ENCODE measurements around the gene ADCY9.

ADCY9 gene

DNA sequence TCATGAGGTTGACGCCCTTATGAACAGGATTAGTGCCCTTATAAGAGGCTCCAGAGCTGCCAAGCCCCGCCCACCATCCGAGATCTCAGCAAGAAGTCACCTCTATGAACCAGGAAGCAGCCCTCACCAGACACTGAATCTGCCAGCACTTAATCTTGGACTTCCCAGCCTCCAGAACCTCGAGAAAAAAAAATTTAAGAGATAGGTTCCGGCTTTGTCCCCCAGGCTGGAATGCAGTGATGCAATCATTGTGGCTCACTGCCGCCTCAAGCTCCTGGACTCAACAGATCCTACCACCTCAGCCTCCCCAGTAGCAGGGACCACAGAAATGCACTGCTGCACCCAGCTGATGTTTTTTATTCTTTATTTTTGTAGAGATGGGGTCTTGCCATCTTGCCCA, 22.5 kb upstream of the ADCY9 start:
- no peak for DNase-seq (ENCODE audit: extremely low spot score)
- POLR2A ChIA-PET = no interaction called here
- TF ChIP-seq, protein P1, sequence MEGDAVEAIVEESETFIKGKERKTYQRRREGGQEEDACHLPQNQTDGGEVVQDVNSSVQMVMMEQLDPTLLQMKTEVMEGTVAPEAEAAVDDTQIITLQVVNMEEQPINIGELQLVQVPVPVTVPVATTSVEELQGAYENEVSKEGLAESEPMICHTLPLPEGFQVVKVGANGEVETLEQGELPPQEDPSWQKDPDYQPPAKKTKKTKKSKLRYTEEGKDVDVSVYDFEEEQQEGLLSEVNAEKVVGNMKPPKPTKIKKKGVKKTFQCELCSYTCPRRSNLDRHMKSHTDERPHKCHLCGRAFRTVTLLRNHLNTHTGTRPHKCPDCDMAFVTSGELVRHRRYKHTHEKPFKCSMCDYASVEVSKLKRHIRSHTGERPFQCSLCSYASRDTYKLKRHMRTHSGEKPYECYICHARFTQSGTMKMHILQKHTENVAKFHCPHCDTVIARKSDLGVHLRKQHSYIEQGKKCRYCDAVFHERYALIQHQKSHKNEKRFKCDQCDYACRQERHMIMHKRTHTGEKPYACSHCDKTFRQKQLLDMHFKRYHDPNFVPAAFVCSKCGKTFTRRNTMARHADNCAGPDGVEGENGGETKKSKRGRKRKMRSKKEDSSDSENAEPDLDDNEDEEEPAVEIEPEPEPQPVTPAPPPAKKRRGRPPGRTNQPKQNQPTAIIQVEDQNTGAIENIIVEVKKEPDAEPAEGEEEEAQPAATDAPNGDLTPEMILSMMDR (IDR thresholded peaks at IDR 0.05; ENCODE audit: control extremely low read depth, extremely low read depth, low read depth, missing control alignments) = no peak
- CTCF ChIA-PET = no interaction called here

DNA sequence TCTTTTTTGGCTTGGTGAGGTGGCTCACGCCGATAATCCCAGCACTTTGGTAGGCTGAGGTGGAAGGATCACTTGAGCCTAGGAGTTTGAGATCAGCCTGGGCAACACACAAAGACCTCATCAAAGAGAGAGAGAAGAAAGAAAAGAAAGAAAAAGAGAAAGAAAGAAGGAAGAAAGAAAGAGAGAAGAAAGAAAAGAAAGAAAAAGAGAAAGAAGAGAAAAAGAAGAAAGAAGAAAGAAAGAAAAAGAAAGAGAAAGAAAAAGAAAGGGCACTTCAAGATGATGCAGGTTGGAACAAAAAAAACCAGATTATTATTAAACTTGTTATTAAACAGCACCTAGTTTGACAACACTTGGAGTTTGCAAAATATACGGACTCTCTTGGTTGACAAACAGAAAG, 21.2 kb upstream of the ADCY9 start:
- CTCF ChIA-PET = no interaction called here
- TF ChIP-seq, protein P1 (IDR thresholded peaks at IDR 0.05; ENCODE audit: control extremely low read depth, extremely low read depth, low read depth, missing control alignments) = no peak
- no peak for DNase-seq (ENCODE audit: extremely low spot score)
- POLR2A ChIA-PET = no interaction called here

DNA sequence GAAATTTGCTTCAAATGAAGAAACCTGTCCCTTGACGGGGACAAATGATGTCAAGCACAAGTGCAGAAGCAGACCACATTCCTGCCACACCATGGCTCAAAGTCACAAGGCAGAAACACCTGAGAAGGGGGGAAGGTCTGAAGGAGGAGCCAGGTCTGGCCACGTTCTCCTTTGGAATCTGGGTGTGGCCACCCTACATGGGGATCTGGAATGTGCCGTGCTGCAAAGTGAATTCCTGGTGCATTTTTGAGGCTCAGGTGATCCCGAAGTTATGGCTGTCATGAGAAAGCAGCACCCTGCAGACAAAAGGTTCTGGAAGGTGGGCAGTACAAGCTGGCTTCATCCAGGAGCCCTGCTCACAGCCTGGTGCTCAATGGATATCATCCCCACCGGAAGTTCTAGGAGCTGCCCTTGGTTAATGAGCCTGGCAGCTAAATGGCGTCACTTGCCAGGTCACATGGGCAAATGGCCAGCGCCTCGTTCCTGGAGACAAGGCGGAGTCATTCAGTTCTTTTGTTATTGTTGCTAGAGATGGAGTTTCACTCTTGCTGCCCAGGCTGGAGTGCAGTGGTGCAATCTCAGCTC, 20.1 kb upstream of the ADCY9 start:
- ChIA-PET CTCF (interaction anchor here (1.7 kb wide), 1 partner anchor 15 kb away, joined by 4 read pairs; no protein-coding TSS in a partner anchor), POLR2A (no interaction called here)
- no peak for DNase-seq (ENCODE audit: extremely low spot score)
- TF ChIP-seq, protein P1 (IDR thresholded peaks at IDR 0.05; ENCODE audit: control extremely low read depth, extremely low read depth, low read depth, missing control alignments) = no peak

DNA sequence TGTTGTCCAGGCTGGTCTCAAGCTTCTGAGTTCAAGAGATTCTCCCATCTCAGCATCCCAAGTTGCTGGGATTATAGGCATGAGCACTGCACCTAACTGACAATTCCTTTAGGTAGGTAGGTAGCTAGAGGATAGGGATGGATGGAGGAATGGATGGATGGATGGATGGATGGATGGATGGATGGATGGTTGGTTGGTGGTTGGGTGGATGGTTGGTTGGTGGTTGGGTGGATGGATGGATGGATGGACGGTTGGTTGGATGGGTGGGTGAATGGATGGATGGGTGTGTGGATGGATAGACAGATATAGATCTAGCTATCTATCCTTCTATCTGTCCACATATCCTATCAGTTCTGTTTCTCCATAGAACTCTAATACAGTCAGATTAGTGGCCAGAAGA, 19.3 kb upstream of the ADCY9 start:
- ChIA-PET CTCF (interaction anchor here (1.7 kb wide), 1 partner anchor 14 kb away, joined by 4 read pairs; no protein-coding TSS in a partner anchor), POLR2A (no interaction called here)
- TF ChIP-seq, protein P1 (IDR thresholded peaks at IDR 0.05; ENCODE audit: control extremely low read depth, extremely low read depth, low read depth, missing control alignments) = no peak
- no peak for DNase-seq (ENCODE audit: extremely low spot score)

DNA sequence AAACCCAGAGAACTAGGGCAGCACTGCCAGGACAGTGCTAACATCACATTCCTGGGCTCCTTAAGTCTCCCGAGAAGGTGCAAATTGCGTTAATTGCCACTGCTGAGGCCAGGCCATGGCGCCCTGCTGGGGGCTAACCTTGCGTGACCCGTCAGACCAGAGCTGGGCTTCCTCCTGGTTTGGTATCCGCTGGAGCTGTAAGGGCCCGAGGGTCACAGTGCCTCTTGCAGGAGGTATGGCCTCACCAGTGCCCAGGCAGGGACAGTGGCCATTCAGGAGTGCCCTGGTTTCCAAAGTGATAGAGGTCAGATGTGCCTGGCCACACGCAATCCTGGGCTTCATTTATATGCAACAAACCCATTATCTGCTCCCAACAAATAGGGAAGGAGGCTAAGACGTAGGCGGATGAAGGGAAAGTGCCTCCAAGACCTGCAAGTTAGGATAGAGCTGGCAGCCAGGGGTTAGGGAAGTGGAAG, 17.7 kb upstream of the ADCY9 start:
- no peak for DNase-seq (ENCODE audit: extremely low spot score)
- TF ChIP-seq, protein P1 (IDR thresholded peaks at IDR 0.05; ENCODE audit: control extremely low read depth, extremely low read depth, low read depth, missing control alignments) = no peak
- POLR2A ChIA-PET = no interaction called here
- CTCF ChIA-PET = interaction anchor here (2.3 kb wide), 1 partner anchor 120 kb away, joined by 4 read pairs; no protein-coding TSS in a partner anchor

DNA sequence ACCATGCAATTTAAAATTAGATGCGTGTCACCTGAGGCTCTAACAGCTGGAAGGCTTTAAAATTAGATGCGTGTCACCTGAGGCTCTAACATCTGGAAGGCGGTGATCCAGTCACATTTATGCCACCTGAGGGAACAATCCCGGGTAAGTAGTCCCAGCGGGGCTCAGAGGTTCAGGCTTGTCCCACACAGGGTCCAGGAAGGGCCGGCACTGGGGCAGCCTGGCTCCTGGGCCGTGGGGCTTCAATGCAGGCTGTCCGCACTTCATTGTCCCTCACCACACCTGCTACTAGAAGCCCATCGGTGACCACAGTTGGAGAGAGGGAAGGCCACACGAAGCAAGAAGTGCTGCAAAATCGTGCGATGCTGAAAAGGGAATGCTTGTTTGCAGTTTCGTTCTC, 15.4 kb upstream of the ADCY9 start:
- POLR2A ChIA-PET = no interaction called here
- no peak for DNase-seq (ENCODE audit: extremely low spot score)
- TF ChIP-seq, protein P1 (IDR thresholded peaks at IDR 0.05; ENCODE audit: control extremely low read depth, extremely low read depth, low read depth, missing control alignments) = no peak
- CTCF ChIA-PET = no interaction called here

Data from GM10248 (cell line).